K562 (cell line): ENCODE measurements around the gene BCO1. TPM values are rescaled to one million over a fixed set of nuclear protein-coding genes. Genes with fewer than 3 reads are reported as not detected.

Source experiments
- ATF7 ChIP-seq: fragments of 450-650 bp; IDR thresholded peaks from 2 replicates; pipeline ENCODE4 v1.7.1; 2014; ENCODE audit warnings: mild to moderate bottlenecking, moderate library complexity
- BRD9 ChIP-seq: fragments of 450-650 bp; IDR thresholded peaks from 2 replicates; pipeline ENCODE4 v1.6.1; 2018; ENCODE audit warnings: low read depth; ENCODE audit not compliant: partially characterized antibody
- CBX2 ChIP-seq: fragments of 200-600 bp; sonication (generic); IDR thresholded peaks from one replicate; pipeline ENCODE4 v1.6.1; 2012; ENCODE audit warnings: mild to moderate bottlenecking, low read length, inconsistent platforms; ENCODE audit not compliant: insufficient read depth, poor library complexity, severe bottlenecking
- FOXA1 ChIP-seq: fragments of 450-650 bp; IDR thresholded peaks from 2 replicates; pipeline ENCODE4 v1.6.1; 2016; ENCODE audit warnings: mild to moderate bottlenecking, borderline replicate concordance
- GATA2 ChIP-seq: sonication (generic); formaldehyde crosslinking; IDR thresholded peaks from 2 replicates; pipeline ENCODE4 v1.4.0; 2020; ENCODE audit warnings: mild to moderate bottlenecking, missing genetic modification reagents
- IRF9 ChIP-seq: fragments of 450-650 bp; IDR thresholded peaks from 2 replicates; pipeline ENCODE4 v1.6.1; 2016; ENCODE audit warnings: missing biosample characterization, missing genetic modification characterization
- MED1 ChIP-seq: sonication (generic); formaldehyde crosslinking; IDR thresholded peaks from 2 replicates; pipeline ENCODE4 v1.8.1; 2023; ENCODE audit warnings: missing genetic modification reagents, borderline replicate concordance
- NFXL1 ChIP-seq: fragments of 450-650 bp; formaldehyde crosslinking; IDR thresholded peaks from 2 replicates; pipeline ENCODE4 v1.4.0; 2021; ENCODE audit warnings: mild to moderate bottlenecking
- PCBP1 ChIP-seq: fragments of 200-400 bp; formaldehyde crosslinking; IDR thresholded peaks from 2 replicates; pipeline ENCODE4 v1.6.1; 2018; ENCODE audit warnings: mild to moderate bottlenecking, low read depth, low read length; ENCODE audit not compliant: poor library complexity, severe bottlenecking
- PHF8 ChIP-seq: fragments of 200-600 bp; sonication (generic); IDR thresholded peaks from 2 replicates; pipeline ENCODE4 v1.6.1; 2012; ENCODE audit warnings: mixed run types, mild to moderate bottlenecking, inconsistent platforms, low read length, moderate library complexity, borderline replicate concordance
- RB1 ChIP-seq: fragments of 450-650 bp; IDR thresholded peaks from 2 replicates; pipeline ENCODE4 v1.6.1; 2017; ENCODE audit warnings: low read depth, mild to moderate bottlenecking
- RERE ChIP-seq: sonication (generic); formaldehyde crosslinking; IDR thresholded peaks from 2 replicates; pipeline ENCODE4 v1.8.0; 2023; ENCODE audit warnings: missing genetic modification reagents, mild to moderate bottlenecking, borderline replicate concordance
- SP1 ChIP-seq: sonication (generic); formaldehyde crosslinking; IDR thresholded peaks from 2 replicates; pipeline ENCODE4 v1.8.1; 2022; ENCODE audit warnings: mild to moderate bottlenecking, missing genetic modification reagents
- SREBF1 ChIP-seq: fragments of 150-350 bp; IDR thresholded peaks from 2 replicates; pipeline ENCODE4 v1.6.1; 2014; ENCODE audit warnings: antibody characterized with exemption, low read depth, low read length, borderline replicate concordance
- STAT6 ChIP-seq: sonication (generic); formaldehyde crosslinking; IDR thresholded peaks from 2 replicates; pipeline ENCODE4 v1.8.1; 2023; ENCODE audit warnings: mild to moderate bottlenecking, missing genetic modification reagents
- TAL1 ChIP-seq: fragments of 450-650 bp; IDR thresholded peaks from 2 replicates; pipeline ENCODE4 v1.6.1; 2016; ENCODE audit warnings: mild to moderate bottlenecking
- ZBTB17 ChIP-seq: fragments of 450-650 bp; formaldehyde crosslinking; IDR thresholded peaks from 2 replicates; pipeline ENCODE4 v1.4.0; 2020; ENCODE audit warnings: mild to moderate bottlenecking
- ZNF780A ChIP-seq: fragments of 250-450 bp; sonication (Bioruptor Pico); IDR thresholded peaks from 2 replicates; pipeline ENCODE4 v1.5.0; 2021; ENCODE audit warnings: mild to moderate bottlenecking
- polyA plus RNA-seq, 8 experiments: library from polyadenylated mRNA; depleted of rRNA in 4 of 8; stranded (reverse) in 5 of 8; unstranded in 3 of 8; fragments of >200 nt; fragmentation: Nextera tagmentation in 2 of 8; fragmentation: Illumina TruSeq in 1 of 8; extraction: Ambion mirVana in 2 of 8; extraction: Trizol in 1 of 8; gene quantifications; 2 replicates each; pipeline versions ENCODE4 v1.2.1 to v1.2.3, GENCODE V29; 2011 to 2014; ENCODE audit warnings: inconsistent platforms in 1 of 8, missing spikeins in 1 of 8
- total RNA-seq, 7 experiments: library from RNA; depleted of rRNA in 6 of 7; stranded (reverse); fragments of >200 nt in 6 of 7; fragmentation: Illumina TruSeq in 2 of 7; extraction: Trizol in 2 of 7; gene quantifications; 2 replicates each; pipeline versions ENCODE4 v1.2.1 to v1.2.3, GENCODE V29; 2011 to 2021; ENCODE audit warnings: low replicate concordance in 1 of 7

The BCO1 gene
- total and polyA plus RNA-seq, 9 of the 15 experiments (the other 6 are each of a cell fraction or from before 2014, with no cell fraction given) = not detected

GRCh38 chr16:81314603-81315270 is 76.2 kb downstream of the BCO1 start, which contains the start of gene GAN (continued):
- TF ChIP-seq STAT6 = peak; percentile 70; the same call in 1 of the 2 replicates
- 0 out of 2 replicates have a peak, but pooled peaks have one; percentile 58 for TF ChIP-seq SREBF1
- TF ChIP-seq RB1 = peak; percentile 82
- peak; percentile 66 for TF ChIP-seq ZBTB17 (CRISPR knock-in tag)
- TF ChIP-seq IRF9 (tag) = no peak
- TF ChIP-seq TAL1 = no peak
- peak; percentile 90 for TF ChIP-seq ATF7
- peak; percentile 86 for TF ChIP-seq SP1 (CRISPR knock-in tag)
- peak; percentile 4 for TF ChIP-seq BRD9
- no peak for TF ChIP-seq CBX2
- no peak for TF ChIP-seq NFXL1 (CRISPR knock-in tag)
- peak; percentile 94 for TF ChIP-seq PHF8
- TF ChIP-seq PCBP1 = no peak
- TF ChIP-seq ZNF780A = no peak
- no peak for TF ChIP-seq MED1 (CRISPR knock-in tag)
- no peak for TF ChIP-seq FOXA1
- no peak for TF ChIP-seq GATA2 (CRISPR knock-in tag)
- no peak for TF ChIP-seq RERE (CRISPR knock-in tag)
